Endothelial cell (in vitro differentiated cells): ENCODE data around the gene DUOXA2. TPM values are rescaled to one million over a fixed set of nuclear protein-coding genes. Genes with fewer than 3 reads are reported as not detected.

ENCODE experiments used
- DNase-seq: peaks from one replicate; pipeline ENCODE4 v3.0.0; 2021; ENCODE audit warnings: low spot score
- H3K27ac Mint-ChIP-seq: one replicate; pipeline ENCODE4 v1.8.0; 2021; ENCODE audit warnings: mixed read lengths, inconsistent platforms; ENCODE audit not compliant: unreplicated experiment
- H3K27me3 Mint-ChIP-seq: one replicate; pipeline ENCODE4 v1.8.0; 2021; ENCODE audit warnings: mild to moderate bottlenecking, moderate library complexity, mixed read lengths, inconsistent platforms; ENCODE audit not compliant: unreplicated experiment
- H3K36me3 Mint-ChIP-seq: one replicate; pipeline ENCODE4 v1.8.0; 2021; ENCODE audit warnings: mild to moderate bottlenecking, low read depth, mixed read lengths, inconsistent platforms; ENCODE audit not compliant: unreplicated experiment
- H3K4me1 Mint-ChIP-seq: one replicate; pipeline ENCODE4 v1.8.0; 2021; ENCODE audit warnings: mild to moderate bottlenecking, mixed read lengths, inconsistent platforms; ENCODE audit not compliant: unreplicated experiment
- H3K4me3 Mint-ChIP-seq: one replicate; pipeline ENCODE4 v1.8.0; 2021; ENCODE audit warnings: mild to moderate bottlenecking, mixed read lengths, inconsistent platforms; ENCODE audit not compliant: unreplicated experiment
- H3K9me3 Mint-ChIP-seq: one replicate; pipeline ENCODE4 v1.8.0; 2021; ENCODE audit warnings: mixed read lengths, inconsistent platforms; ENCODE audit not compliant: unreplicated experiment
- total RNA-seq: library from RNA; stranded (reverse); fragmentation: NEBNext Ultra II Directional; extraction: Animal tissue kit (Norgen Biotek cat#: 25700); gene quantifications from one replicate; pipeline ENCODE4 v1.2.1, GENCODE V29; 2021; ENCODE audit not compliant: unreplicated experiment
- TF ChIP-seq, protein P1 (sequence below): fragments of 200-600 bp; sonication (generic); IDR thresholded peaks from one replicate; pipeline ENCODE4 v1.5.0; 2021; ENCODE audit warnings: antibody characterized with exemption; ENCODE audit not compliant: unreplicated experiment

Gene DUOXA2
- total RNA-seq, 1 donor from 2014 or later, result not detected

DNA sequence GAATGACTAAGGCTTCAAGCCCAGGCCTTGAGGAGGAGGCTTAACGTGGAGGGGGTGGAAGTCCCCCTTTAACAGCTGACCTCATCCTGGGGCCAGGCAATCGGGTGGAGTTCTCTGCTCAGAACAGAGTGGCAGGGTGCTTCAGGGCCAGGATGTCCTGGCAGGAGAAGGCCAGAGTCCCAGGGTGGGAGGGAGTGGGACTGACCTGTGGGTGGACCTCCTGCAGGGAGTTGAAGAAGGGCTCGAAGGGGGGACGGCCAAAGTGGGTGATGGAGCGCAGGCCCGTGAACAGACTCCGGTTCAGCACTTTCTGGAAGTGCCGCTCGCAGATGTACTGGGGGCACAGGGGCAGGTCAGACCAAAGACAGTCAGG, 19.8 kb upstream of the DUOXA2 start:
- TF ChIP-seq, protein P1, sequence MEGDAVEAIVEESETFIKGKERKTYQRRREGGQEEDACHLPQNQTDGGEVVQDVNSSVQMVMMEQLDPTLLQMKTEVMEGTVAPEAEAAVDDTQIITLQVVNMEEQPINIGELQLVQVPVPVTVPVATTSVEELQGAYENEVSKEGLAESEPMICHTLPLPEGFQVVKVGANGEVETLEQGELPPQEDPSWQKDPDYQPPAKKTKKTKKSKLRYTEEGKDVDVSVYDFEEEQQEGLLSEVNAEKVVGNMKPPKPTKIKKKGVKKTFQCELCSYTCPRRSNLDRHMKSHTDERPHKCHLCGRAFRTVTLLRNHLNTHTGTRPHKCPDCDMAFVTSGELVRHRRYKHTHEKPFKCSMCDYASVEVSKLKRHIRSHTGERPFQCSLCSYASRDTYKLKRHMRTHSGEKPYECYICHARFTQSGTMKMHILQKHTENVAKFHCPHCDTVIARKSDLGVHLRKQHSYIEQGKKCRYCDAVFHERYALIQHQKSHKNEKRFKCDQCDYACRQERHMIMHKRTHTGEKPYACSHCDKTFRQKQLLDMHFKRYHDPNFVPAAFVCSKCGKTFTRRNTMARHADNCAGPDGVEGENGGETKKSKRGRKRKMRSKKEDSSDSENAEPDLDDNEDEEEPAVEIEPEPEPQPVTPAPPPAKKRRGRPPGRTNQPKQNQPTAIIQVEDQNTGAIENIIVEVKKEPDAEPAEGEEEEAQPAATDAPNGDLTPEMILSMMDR, result no peak
- Mint-ChIP-seq H3K27ac (no peak overlapping the region), H3K27me3 (peaks cover 12% of the 10 kb centered on the region), H3K9me3 (no peaks in the 10 kb centered on the region), H3K4me3 (no peak overlapping the region), H3K4me1 (peaks cover 2% of the 10 kb centered on the region), H3K36me3 (peaks cover 5% of the 10 kb centered on the region)
- DNase-seq, result no peak

DNA sequence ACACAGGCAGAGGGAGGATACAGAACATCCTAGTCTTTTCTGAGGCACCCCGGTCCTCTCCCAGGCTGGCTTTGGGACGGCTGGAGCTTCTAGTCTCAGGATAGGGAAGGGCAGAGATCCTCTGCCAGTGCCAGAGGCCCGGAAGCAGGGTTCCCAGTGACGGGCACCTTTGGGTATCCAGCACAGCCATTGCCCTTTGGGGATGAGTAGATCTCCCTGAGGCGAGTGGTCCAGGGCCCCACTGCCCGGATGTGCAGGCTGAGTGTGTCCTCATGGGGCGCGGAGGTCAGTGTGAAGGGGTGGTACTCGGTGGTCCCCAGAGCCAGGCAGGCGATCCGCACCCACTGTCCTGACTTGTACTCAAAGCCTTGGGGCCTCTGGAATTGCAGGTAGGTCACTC, 18.5 kb upstream of the DUOXA2 start:
- DNase-seq, result no peak
- Mint-ChIP-seq H3K4me1 (peaks cover 4% of the 10 kb centered on the region), H3K27ac (no peak overlapping the region), H3K9me3 (no peaks in the 10 kb centered on the region), H3K4me3 (no peak overlapping the region), H3K36me3 (peaks cover 5% of the 10 kb centered on the region), H3K27me3 (peaks cover 12% of the 10 kb centered on the region)
- TF ChIP-seq, protein P1, result no peak

DNA sequence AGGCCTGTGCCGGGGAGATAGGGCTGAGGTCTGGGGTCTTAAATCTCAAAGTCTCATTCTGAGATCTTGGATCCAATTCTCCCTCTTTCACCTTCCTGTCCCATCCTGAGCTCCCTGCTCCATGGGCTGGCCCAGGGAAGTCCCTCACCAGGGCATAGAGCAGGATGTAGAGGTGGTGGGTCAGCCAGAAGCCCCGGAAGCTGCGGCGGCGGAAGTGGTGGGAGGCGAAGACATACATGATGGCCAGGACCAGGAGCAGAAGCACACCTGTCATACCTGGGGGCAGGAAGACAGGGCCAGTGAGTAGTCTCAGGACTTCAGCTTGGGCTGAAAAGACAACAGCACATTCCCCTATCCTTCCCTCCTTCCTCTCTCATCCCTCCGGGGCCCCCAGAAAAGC, 16.7 kb upstream of the DUOXA2 start:
- TF ChIP-seq, protein P1, result no peak
- H3K36me3 Mint-ChIP-seq, result peaks cover 5% of the 10 kb centered on the region
- H3K27me3 Mint-ChIP-seq, result peaks cover 12% of the 10 kb centered on the region
- H3K4me3 Mint-ChIP-seq, result no peak overlapping the region
- no peaks in the 10 kb centered on the region for H3K9me3 Mint-ChIP-seq
- DNase-seq, result no peak
- peaks cover 18% of the 10 kb centered on the region for H3K4me1 Mint-ChIP-seq
- H3K27ac Mint-ChIP-seq, result no peak overlapping the region

DNA sequence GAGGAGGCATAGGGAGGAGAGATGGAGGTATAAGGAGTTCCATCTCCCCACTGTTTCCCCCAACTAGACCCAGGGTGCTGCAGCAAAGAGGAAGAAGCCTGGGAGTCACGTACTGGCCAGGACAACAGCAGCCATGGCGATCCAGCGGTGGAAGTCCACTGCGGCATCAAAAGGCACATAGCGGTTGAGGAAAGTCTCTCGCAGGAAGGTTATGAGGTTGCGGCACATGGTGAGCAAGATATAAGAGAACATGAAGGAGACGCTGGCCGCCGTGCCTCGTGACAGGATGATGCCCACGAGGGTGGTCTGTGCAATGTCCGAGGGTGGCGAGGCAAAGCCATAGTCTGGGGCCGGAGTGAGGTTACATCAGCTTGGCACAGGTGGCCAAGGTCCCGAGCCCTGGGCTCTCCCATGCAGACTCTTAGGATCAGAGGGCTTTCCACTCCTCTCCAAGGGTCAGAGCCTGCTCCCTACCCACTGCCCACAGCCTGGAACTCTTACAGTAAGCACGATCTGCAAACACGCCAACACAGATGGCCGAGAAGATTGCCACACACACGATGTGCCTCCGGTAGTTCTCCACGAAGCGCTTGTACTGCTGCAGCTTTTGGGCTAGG, 14.5 kb upstream of the DUOXA2 start:
- H3K4me3 Mint-ChIP-seq, result no peak overlapping the region
- H3K4me1 Mint-ChIP-seq, result peaks cover 18% of the 10 kb centered on the region
- no peak for DNase-seq
- H3K9me3 Mint-ChIP-seq, result no peaks in the 10 kb centered on the region
- TF ChIP-seq, protein P1, result no peak
- H3K36me3 Mint-ChIP-seq, result no peaks in the 10 kb centered on the region
- H3K27ac Mint-ChIP-seq, result peak overlapping the region; percentile 12
- H3K27me3 Mint-ChIP-seq, result peaks cover 11% of the 10 kb centered on the region

DNA sequence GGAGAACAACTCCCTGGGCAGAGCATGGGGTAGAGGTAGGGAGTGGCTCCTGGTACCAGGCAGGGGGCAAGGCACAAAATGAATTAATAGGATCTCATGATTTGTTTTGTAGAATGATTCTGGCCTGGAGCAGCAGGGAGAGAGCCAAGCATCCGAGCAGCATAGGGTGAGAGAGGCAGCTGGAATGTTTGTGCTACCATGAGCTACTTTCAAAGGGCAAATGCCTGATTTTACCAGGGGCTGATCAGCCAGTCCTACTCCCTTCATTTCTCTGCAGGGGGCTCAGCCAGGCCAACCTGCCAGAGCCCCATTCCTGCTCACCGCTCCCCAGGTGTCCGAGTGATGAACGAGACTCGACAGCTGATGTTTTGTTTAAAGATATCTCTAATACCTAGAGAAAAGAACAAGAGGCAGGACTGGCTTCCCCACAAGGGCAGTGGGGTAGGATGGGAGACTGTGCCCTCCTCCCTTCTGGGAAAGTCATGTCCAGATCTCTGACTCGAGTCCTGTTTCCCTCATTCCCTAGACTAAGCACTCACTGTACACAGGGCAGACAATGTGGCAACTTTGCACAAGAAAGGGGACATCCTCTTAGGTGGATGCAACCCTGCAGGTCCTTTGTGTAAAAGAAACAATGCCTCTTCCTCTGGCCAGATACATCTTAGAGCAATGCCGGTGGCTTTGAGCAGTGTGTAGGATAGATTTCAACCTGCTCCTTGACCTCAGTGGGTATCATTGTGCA, 13.1 kb upstream of the DUOXA2 start:
- TF ChIP-seq, protein P1, result no peak
- no peak overlapping the region for H3K27ac Mint-ChIP-seq
- H3K27me3 Mint-ChIP-seq, result peaks cover 16% of the 10 kb centered on the region
- DNase-seq, result no peak
- H3K36me3 Mint-ChIP-seq, result peaks cover 3% of the 10 kb centered on the region
- no peak overlapping the region for H3K4me3 Mint-ChIP-seq
- H3K9me3 Mint-ChIP-seq, result no peaks in the 10 kb centered on the region
- H3K4me1 Mint-ChIP-seq, result peaks cover 18% of the 10 kb centered on the region
